ENCODE results near the gene TRPT1. TPM values are rescaled to one million over a fixed set of nuclear protein-coding genes. Genes with fewer than 3 reads are reported as not detected.

The TRPT1 gene
- total RNA-seq, 1 donor from 2014 or later, result 82.3 TPM

- DNase-seq, result no peak
- Histone ChIP-seq H3K27me3 (ENCODE audit: low read depth) (no peaks in the 10 kb centered on the region), H3K9me3 (replicated peaks) (peaks cover 7% of the 10 kb centered on the region), H3K36me3 (no peaks in the 10 kb centered on the region), H3K27ac (replicated peaks) (no peak overlapping the region), H3K4me3 (no peak overlapping the region), H3K4me1 (peaks cover 34% of the 10 kb centered on the region)
- no peak for TF ChIP-seq CTCF (IDR thresholded peaks at IDR 0.05; ENCODE audit: borderline replicate concordance)
- intact Hi-C loops (cut with micrococcal nuclease), result no loop called here
These were observed 47.8 kb downstream of the TRPT1 start for GRCh38 chr11:64178203-64178602.

- TF ChIP-seq CTCF (IDR thresholded peaks at IDR 0.05; ENCODE audit: borderline replicate concordance), result no peak
- peaks cover 19% of the 10 kb centered on the region for H3K4me1 ChIP-seq
- H3K9me3 ChIP-seq (replicated peaks), result peaks cover 7% of the 10 kb centered on the region
- H3K27me3 ChIP-seq (ENCODE audit: low read depth), result no peaks in the 10 kb centered on the region
- intact Hi-C loops (cut with micrococcal nuclease), result no loop called here
- no peak overlapping the region for H3K27ac ChIP-seq (replicated peaks)
- no peak for DNase-seq
- no peak overlapping the region for H3K4me3 ChIP-seq
- H3K36me3 ChIP-seq, result no peaks in the 10 kb centered on the region
These were observed 49.2 kb downstream of the TRPT1 start for GRCh38 chr11:64176751-64177150.

Other genes with a start within 250 kb of the TRPT1 start
- 57.0 TPM for gene OTUB1, start 239.7 kb downstream of the TRPT1 start, total RNA-seq
- 0.44 TPM for gene FLRT1, start 190.3 kb downstream of the TRPT1 start, total RNA-seq
- gene MACROD1, start 60.1 kb downstream of the TRPT1 start, total RNA-seq, result 127 TPM
- 97.4 TPM for gene STIP1, start 40.0 kb downstream of the TRPT1 start, total RNA-seq
- 5.4 TPM for gene FERMT3, start 19.5 kb downstream of the TRPT1 start, total RNA-seq
- 65.2 TPM for gene NUDT22, start 88 bp upstream of the TRPT1 start, total RNA-seq
- gene DNAJC4, start 4.4 kb upstream of the TRPT1 start, total RNA-seq, result 59.9 TPM
- gene VEGFB, start 8.4 kb upstream of the TRPT1 start, total RNA-seq, result 272 TPM
- gene FKBP2, start 14.9 kb upstream of the TRPT1 start, total RNA-seq, result 45.5 TPM
- gene PPP1R14B, start 20.8 kb upstream of the TRPT1 start, total RNA-seq, result 102 TPM
- gene PLCB3, start 25.3 kb upstream of the TRPT1 start, total RNA-seq, result 10.0 TPM
- 56.3 TPM for gene BAD, start 58.5 kb upstream of the TRPT1 start, total RNA-seq
- gene GPR137, start 59.7 kb upstream of the TRPT1 start, total RNA-seq, result 28.4 TPM
- not detected for gene KCNK4, start 65.1 kb upstream of the TRPT1 start, total RNA-seq
- gene CATSPERZ, start 74.2 kb upstream of the TRPT1 start, total RNA-seq, result not detected
- 213 TPM for gene ESRRA, start 79.3 kb upstream of the TRPT1 start, total RNA-seq
- 97.5 TPM for gene TRMT112, start 91.4 kb upstream of the TRPT1 start, total RNA-seq
- 321 TPM for gene PRDX5, start 91.9 kb upstream of the TRPT1 start, total RNA-seq
- gene CCDC88B, start 114.0 kb upstream of the TRPT1 start, total RNA-seq, result 7.5 TPM
- gene RPS6KA4, start 133.0 kb upstream of the TRPT1 start, total RNA-seq, result 16.8 TPM